ENCODE measurements around the gene SETDB2. TPM values are rescaled to one million over a fixed set of nuclear protein-coding genes. Genes with fewer than 3 reads are reported as not detected.

SETDB2 gene, protein sequence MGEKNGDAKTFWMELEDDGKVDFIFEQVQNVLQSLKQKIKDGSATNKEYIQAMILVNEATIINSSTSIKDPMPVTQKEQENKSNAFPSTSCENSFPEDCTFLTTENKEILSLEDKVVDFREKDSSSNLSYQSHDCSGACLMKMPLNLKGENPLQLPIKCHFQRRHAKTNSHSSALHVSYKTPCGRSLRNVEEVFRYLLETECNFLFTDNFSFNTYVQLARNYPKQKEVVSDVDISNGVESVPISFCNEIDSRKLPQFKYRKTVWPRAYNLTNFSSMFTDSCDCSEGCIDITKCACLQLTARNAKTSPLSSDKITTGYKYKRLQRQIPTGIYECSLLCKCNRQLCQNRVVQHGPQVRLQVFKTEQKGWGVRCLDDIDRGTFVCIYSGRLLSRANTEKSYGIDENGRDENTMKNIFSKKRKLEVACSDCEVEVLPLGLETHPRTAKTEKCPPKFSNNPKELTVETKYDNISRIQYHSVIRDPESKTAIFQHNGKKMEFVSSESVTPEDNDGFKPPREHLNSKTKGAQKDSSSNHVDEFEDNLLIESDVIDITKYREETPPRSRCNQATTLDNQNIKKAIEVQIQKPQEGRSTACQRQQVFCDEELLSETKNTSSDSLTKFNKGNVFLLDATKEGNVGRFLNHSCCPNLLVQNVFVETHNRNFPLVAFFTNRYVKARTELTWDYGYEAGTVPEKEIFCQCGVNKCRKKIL
- 5.6 and 7.4 TPM in 2 replicates for total RNA-seq

DNA sequence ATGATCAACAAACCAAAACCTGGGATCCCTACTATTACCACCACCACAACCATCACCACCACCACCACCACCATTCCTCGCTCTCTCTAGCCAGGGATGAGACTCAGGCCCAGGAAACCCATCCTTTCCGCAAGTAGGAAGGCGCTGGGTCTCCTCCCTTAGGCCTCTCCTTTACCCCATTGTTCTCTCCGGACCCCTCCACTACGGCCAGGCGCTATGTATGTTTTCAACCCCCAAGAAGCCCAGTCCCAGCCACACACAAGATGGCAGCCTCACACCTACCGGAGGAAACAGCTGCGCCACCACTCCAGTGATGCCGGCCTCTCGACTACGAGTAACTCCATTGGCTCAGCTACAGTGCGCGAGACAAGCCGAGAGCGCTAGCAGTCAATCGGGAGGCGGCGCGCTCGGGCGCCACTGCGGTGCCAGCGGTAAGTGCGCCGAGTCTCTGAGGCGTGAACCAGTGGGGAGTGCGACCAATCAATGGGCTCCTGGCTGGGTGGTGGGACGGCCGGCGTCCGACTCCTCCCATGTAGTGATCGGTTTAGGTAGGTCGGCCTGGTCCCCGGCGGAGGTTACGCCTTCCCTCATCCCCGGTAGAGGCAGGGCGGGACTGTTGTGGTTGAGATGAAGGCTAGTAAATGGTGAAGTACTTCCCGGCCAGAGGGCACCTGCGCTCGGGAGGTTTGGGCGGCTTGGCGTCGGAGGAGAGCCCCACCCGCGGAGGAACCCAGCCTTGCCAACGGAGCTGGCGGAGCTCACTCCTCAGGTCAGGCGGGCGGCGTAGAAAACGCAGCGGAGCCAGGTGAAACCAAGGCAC lies at the start of gene SETDB2, which contains the start of gene CAB39L:
SETDB2 (plus strand) TSS at position 571 of the 820 bp plus-strand sequence. CDS start 7,620 bp downstream, outside the sequence.
CAB39L (minus strand) TSS at position 361 of the 820 bp plus-strand sequence. CDS start 61,154 bp downstream, outside the sequence.

DNA sequence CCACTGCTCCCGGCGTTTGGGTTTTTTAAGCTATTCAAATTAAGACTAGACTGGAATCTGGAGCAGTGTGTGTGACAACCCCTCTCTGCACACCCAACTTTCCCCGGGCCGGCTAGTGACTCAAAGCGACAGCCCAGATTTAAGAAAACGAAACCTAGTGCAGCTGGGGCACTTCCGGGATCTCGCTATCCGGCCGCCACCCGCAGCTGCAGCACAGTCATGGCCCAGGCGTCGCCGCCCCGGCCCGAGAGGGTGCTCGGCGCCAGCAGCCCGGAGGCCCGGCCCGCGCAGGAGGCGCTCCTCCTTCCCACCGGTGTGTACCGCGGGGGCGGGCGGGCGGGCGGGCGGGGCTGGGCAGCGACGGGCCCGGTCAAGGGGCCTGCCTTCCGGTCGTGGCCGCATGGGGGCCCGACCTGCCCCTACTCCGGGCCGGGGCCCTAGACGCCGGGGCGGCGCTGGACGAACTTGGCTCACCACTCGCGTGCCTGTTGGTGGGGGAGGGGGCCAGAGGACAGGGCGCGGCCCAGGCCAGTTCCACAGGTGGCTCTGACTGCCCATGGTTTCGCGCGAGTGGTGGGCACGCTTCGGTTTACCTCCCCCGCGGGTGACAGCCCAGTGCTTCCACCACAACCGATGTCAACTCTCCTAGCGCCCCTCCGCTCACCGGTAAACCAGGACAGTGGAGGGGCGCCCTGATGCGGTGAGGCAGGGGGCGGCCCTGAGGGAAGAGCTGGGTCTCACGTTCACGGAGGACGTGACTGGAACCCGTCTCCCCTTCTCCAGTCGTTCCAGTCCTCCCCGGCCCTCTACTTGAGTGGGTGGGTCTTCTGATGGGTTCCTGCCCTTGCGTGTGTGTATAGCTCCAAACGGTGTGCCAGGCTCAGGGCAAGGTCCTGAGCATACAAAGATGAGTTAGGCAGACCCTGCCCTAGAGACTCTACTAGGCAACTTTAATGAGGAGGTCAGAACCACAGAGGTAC lies 52.0 kb downstream of the SETDB2 start, which contains the start of gene PHF11:
PHF11 (plus strand) TSS at position 171 of the 980 bp plus-strand sequence; CDS start at position 220, 49 bp downstream.

Other genes starting within 250 kb of the SETDB2 start
- gene MLNR, start 223.9 kb upstream of the SETDB2 start, total RNA-seq = not detected in 2 replicates
- gene CDADC1, start 196.3 kb upstream of the SETDB2 start, total RNA-seq = 2.2 and 2.4 TPM in 2 replicates
- 6.8 and 10.8 TPM in 2 replicates for gene CAB39L, start 210 bp upstream of the SETDB2 start, total RNA-seq
- 14.6 and 14.9 TPM in 2 replicates for gene PHF11, start 51.7 kb downstream of the SETDB2 start, total RNA-seq
- gene RCBTB1, start 141.3 kb downstream of the SETDB2 start, total RNA-seq = 24.7 and 24.9 TPM in 2 replicates
- not detected in 2 replicates for gene ARL11, start 184.2 kb downstream of the SETDB2 start, total RNA-seq
- 26.9 and 34.1 TPM in 2 replicates for gene EBPL, start 247.2 kb downstream of the SETDB2 start, total RNA-seq